Stomach smooth muscle (tissue), 2 donors: Measurements from ENCODE around the gene ELAVL4.
"Not testable (repeated sequence)": the region's sequence is repeated elsewhere in the genome, so short reads cannot be mapped to it uniquely, and the experiment has no call there.

ENCODE experiments used
- H3K27ac ChIP-seq: one replicate; pipeline ENCODE4 v1.7.0; 2013; ENCODE audit warnings: mild to moderate bottlenecking, low read length, inconsistent platforms
- H3K27me3 ChIP-seq, 2 donors: one replicate each; pipeline ENCODE4 v1.7.0; 2013; ENCODE audit warnings: low read length in 2 of 2; ENCODE audit not compliant: insufficient read depth in 2 of 2, control insufficient read depth in 1 of 2
- H3K36me3 ChIP-seq, 2 donors: one replicate each; pipeline ENCODE4 v1.7.0; 2013; ENCODE audit warnings: low read length in 2 of 2; ENCODE audit not compliant: control insufficient read depth in 2 of 2, insufficient read depth in 2 of 2
- H3K4me1 ChIP-seq: one replicate; pipeline ENCODE4 v1.7.0; 2013; ENCODE audit warnings: low read length; ENCODE audit not compliant: control insufficient read depth, insufficient read depth
- H3K4me3 ChIP-seq, 2 donors: one replicate each; pipeline ENCODE4 v1.7.0; 2013; ENCODE audit warnings: low read length in 2 of 2
- H3K9ac ChIP-seq, 2 donors: one replicate each; pipeline ENCODE4 v1.7.0; 2013; ENCODE audit warnings: low read length in 2 of 2, mild to moderate bottlenecking in 1 of 2
- H3K9me3 ChIP-seq, 2 donors: one replicate each; pipeline ENCODE4 v1.7.0; 2013; ENCODE audit warnings: low read length in 2 of 2; ENCODE audit not compliant: control insufficient read depth in 2 of 2
- donor health status: healthy.
- donor health status: Pancreatic carcinoma.

Gene ELAVL4

GRCh38 chr1:50155541-50155940 lies 46.8 kb downstream of the ELAVL4 start:
- Histone ChIP-seq H3K4me1 (no peaks in the 10 kb centered on the region), H3K27me3 (peaks cover 0 to 2% of the 10 kb centered on the region in 2 donors), H3K36me3 (no peaks in the 10 kb centered on the region), H3K9ac (no peak overlapping the region), H3K27ac (no peak overlapping the region), H3K4me3 (no peak overlapping the region), H3K9me3 (peaks cover 0 to 2% of the 10 kb centered on the region in 2 donors)

DNA sequence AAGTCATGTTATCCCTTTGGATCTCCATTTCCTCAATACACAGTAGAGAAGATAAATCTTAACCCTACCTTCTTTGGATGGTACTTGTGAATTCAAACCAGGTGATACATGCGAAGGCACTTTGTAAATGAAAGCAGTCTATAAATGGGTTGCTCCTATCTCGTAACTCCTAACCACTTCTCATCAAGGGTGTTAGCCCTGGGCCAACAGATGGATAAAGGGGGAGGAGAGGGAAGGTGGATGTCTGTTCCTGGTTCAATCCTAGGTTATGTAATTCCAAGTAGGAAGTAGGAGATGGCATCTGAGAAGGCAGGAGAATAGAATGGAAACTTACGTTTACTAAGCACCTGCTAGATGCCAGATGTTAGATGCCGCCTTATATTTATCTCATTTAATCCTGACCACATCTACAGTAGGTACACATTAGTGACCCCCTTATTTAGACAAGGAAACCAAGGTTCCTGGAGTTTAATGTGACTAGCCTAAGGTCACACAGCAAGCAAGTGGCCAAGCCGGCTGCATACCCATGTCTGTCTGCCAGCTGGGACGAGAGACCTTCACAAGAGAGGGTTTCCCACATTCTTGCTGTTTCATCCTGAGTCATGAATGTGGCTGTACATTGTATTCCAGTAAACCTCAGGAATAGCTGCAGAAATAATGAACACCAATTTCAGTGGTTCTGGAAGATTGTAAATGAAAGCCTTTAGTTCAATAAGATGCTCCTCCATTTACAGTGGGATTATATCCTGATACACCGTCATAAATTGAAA lies 47.7 kb downstream of the ELAVL4 start:
- no peak overlapping the region for H3K9ac ChIP-seq
- H3K4me3 ChIP-seq: no peak overlapping the region
- H3K4me1 ChIP-seq: no peaks in the 10 kb centered on the region
- peaks cover 0 to 2% of the 10 kb centered on the region in 2 donors for H3K27me3 ChIP-seq
- no peaks in the 10 kb centered on the region for H3K36me3 ChIP-seq
- no peak overlapping the region for H3K27ac ChIP-seq
- H3K9me3 ChIP-seq: peaks cover 0 to 2% of the 10 kb centered on the region in 2 donors

DNA sequence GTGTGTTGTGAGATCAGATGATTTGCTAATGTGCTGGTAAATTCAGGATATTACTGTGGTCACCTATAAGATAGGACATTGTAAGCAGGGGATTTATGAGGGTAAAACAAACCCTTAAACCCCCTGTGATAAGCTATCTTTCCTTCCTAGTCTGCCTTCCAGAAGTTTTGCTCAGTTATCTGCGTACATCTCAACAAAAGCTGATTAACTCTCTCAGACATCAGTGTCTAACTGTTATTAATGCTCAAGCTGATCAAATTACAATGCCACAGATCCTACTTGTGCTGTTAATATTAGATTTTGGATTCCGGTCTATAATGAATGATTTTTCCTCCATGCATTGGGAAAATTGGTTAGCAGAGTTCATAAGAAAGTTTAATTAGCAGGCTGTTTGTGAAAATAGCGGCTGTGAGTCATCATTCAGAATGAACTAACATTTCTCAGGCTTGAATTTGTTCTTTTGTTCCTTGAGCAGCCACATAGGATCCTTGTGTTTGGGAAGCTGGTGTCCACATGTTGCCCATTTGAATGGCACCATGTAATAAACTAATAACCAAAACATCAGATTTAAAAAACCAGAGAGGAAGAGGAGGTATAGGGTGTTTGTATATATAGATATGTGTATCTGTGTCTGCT lies 48.7 kb downstream of the ELAVL4 start:
- Histone ChIP-seq H3K9ac (no peak overlapping the region), H3K27me3 (peaks cover 0 to 2% of the 10 kb centered on the region in 2 donors), H3K4me3 (no peak overlapping the region), H3K36me3 (no peaks in the 10 kb centered on the region), H3K9me3 (peaks cover 0 to 2% of the 10 kb centered on the region in 2 donors), H3K4me1 (no peaks in the 10 kb centered on the region), H3K27ac (no peak overlapping the region)

DNA sequence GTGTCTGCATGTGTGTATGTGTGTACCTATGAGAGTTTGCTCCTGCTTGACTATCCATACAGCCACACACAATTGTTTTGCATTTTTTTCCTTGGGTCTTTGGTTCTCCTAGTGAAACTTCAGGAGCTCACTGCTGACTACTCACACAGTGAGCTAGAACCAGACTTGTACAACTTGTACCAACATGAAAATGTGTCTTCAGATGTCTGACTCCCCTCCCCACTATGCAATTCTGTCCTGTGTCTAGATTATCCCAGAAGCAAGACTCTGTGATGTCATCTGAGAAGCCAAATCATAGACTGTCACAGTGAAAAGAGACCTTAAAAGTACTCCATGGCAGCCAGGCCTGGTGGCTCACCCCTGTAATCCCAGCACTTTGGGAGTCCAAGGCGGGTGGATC lies 49.7 kb downstream of the ELAVL4 start:
- H3K9me3 ChIP-seq: no peaks in the 10 kb centered on the region

GRCh38 chr1:50163680-50164079 lies 55.0 kb downstream of the ELAVL4 start:
- H3K4me1 ChIP-seq: no peaks in the 10 kb centered on the region

More for the DNA sequence above, 49.7 kb downstream of the ELAVL4 start:
- Histone ChIP-seq H3K9ac (no peak overlapping the region), H3K4me1 (no peaks in the 10 kb centered on the region), H3K27me3 (peaks cover 0 to 2% of the 10 kb centered on the region in 2 donors), H3K27ac (no peak overlapping the region), H3K36me3 (no peaks in the 10 kb centered on the region), H3K4me3 (no peak overlapping the region)

DNA sequence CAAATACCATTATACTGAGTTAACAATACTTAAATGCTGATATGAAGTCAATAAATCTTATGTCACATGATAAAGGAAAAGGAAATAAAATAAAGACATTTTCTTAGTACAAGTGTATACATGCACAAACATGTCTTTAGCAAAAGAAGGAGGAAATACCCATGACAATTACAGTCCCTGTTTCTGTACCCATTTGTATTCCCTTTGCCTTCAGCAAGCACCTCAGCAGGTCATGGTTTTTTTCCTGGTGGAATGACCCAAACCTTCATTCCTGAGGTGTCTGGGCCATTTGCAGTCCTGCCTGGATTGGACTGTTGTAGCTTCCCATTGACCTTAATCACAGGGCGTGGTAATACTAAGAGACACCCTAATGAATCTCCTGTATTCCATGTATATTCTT lies 57.6 kb downstream of the ELAVL4 start:
- not testable (repeated sequence) for H3K36me3 ChIP-seq, H3K27me3 ChIP-seq, H3K9me3 ChIP-seq, H3K4me3 ChIP-seq, H3K4me1 ChIP-seq, H3K27ac ChIP-seq, H3K9ac ChIP-seq

More at GRCh38 chr1:50163680-50164079, 55.0 kb downstream of the ELAVL4 start:
- Histone ChIP-seq H3K36me3 (no peaks in the 10 kb centered on the region), H3K9ac (no peak overlapping the region), H3K4me3 (no peak overlapping the region), H3K27me3 (peaks cover 0 to 4% of the 10 kb centered on the region in 2 donors), H3K27ac (no peak overlapping the region), H3K9me3 (no peaks in the 10 kb centered on the region)

DNA sequence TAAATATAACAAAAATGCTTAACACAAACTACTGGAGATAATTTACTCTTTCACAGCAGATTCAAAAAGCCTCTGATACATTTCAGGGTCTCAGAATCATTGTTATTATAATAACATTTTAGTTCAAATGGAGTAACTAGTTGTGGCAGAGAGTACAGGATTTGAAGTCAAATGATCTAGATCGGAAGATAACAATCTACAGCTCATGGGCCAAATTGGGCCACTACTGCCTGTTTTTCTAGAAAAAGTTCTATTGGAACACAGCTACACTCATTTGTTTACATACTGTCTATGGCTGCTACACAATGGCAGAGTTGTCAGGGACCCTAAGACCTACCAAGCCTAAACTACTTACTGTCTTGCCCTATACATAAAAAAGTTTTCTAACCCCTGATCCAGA lies 63.6 kb downstream of the ELAVL4 start:
- no peaks in the 10 kb centered on the region for H3K4me1 ChIP-seq
- H3K36me3 ChIP-seq: no peaks in the 10 kb centered on the region
- H3K27me3 ChIP-seq: peaks cover 0 to 3% of the 10 kb centered on the region in 2 donors
- H3K9ac ChIP-seq: no peak overlapping the region
- H3K27ac ChIP-seq: no peak overlapping the region
- no peaks in the 10 kb centered on the region for H3K9me3 ChIP-seq
- no peak overlapping the region for H3K4me3 ChIP-seq

GRCh38 chr1:50174101-50174500 lies 65.4 kb downstream of the ELAVL4 start:
- Histone ChIP-seq H3K27ac (no peak overlapping the region), H3K9me3 (no peaks in the 10 kb centered on the region), H3K4me3 (no peak overlapping the region), H3K27me3 (peaks cover 0 to 7% of the 10 kb centered on the region in 2 donors), H3K36me3 (no peaks in the 10 kb centered on the region), H3K9ac (no peak overlapping the region), H3K4me1 (no peaks in the 10 kb centered on the region)

DNA sequence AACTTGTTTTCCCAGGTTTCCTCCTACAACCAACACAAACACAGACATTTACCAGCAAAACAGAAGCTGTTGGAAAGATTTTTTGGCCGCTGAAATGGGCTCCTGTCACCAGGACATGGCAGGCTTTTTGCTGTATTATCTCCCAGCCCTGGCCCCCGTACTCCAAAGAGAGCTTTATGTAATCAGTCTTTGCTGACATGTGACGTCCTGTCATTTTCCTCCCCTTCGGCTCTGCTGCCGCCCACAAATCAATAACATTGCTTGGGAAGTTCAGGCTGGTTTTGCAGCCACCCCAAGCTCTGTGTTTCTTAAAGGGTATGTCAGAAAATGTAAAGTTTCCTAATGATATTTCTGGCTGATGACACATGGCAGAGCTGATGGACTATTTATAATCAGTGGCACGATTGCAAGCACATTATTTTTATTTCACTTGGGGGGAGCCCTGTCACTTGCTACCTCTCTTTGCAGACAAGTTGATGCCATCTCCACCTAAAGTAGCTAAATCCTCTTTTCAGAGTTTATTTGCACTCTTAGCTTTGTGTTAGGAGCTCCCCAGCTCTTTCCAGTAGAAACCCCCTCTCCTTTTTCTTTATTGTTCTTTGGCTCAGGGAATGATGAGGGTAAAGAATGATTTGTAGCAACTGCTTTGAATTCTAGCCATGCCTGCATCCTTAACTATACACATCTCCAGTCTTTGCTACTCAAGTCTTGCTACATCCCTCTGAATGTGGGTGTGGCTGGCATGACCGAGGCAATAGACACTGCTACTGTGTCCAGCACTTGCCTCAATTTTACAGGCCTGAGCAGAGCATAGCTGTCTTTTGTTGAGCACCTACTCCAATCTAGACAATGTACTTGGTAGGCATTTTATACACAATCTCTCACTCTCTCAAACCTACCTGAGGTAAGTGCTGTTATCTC lies 67.3 kb downstream of the ELAVL4 start:
- Histone ChIP-seq H3K27ac (no peak overlapping the region), H3K9ac (no peak overlapping the region), H3K36me3 (no peaks in the 10 kb centered on the region), H3K4me1 (no peaks in the 10 kb centered on the region), H3K9me3 (no peaks in the 10 kb centered on the region), H3K27me3 (peaks cover 0 to 7% of the 10 kb centered on the region in 2 donors), H3K4me3 (no peak overlapping the region)

GRCh38 chr1:50177994-50178393 lies 69.3 kb downstream of the ELAVL4 start:
- Histone ChIP-seq H3K9me3 (no peaks in the 10 kb centered on the region), H3K36me3 (no peaks in the 10 kb centered on the region), H3K27me3 (peaks cover 0 to 7% of the 10 kb centered on the region in 2 donors), H3K27ac (no peak overlapping the region), H3K9ac (no peak overlapping the region), H3K4me1 (no peaks in the 10 kb centered on the region), H3K4me3 (no peak overlapping the region)
